ELR (cell line): ENCODE measurements around the gene KIF6.

ENCODE experiments used
- DNase-seq: peaks from one replicate; pipeline ENCODE4 v3.0.0-alpha.2; 2015; ENCODE audit warnings: low read depth

The KIF6 gene

DNA sequence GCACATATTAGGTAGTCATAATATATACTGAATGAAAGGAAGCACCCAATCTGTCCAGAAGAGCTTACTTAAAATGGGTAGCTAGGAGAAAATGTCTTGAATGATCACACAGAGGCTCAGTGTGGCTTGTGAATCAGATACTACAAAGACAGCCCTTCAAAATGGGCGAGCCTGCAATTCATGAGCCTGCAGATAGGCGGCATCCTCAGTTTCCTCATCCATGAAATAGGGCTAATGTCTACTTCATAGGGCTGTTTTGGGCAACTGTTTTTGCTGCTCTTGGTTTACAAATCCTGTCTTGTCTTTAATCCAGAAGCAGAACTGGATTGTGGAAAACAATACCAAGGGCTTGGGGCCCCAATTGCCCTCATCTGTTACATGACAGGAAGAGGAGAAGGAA lies 273.4 kb downstream of the KIF6 start:
- peak; percentile 31 for DNase-seq

DNA sequence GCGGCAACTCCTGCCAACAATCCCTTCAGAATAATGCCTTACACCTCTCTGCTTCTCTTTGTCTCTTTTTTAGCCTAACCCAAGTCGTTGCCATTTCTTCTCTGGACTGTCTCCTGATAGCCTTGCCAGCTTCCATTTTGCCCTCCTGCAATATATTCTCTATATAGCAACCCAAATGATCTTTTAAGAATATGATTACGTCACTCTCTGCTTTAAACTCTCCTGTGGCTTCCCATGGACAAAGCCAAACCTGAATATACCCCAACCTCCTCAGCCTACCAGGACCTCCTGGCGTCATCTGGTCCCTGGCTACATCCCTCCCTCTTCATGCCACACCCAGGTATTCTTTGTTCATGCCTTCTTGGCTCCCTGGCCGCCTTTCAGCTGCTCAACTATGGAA lies 276.2 kb downstream of the KIF6 start:
- no peak for DNase-seq

GRCh38 chr6:39446909-39447308 lies 278.3 kb downstream of the KIF6 start:
- no peak for DNase-seq

GRCh38 chr6:39445667-39446066 lies 279.5 kb downstream of the KIF6 start:
- no peak for DNase-seq

- DNase-seq = no peak
Measured at GRCh38 chr6:39444479-39445019, 280.7 kb downstream of the KIF6 start.

- DNase-seq = no peak
Measured at GRCh38 chr6:39441986-39442385, 283.2 kb downstream of the KIF6 start.

DNA sequence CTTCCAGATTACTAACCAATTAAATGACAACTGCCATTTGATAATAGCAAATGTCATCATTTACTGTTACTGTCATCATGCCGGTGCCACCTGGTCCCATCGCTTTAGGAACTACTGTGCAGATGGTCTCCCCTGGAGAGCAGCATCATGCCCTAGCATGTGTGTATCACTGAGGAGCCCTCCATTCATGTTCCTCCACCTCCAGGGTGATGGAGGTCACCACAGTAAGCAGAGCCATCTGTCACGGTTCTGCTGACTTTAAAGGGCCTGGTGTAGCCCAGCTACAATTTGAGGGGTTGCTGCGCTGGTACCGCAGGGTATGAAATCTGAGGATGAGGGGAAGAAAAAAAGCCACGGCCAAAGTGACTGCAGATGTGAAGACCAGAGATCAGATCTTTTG lies 283.9 kb downstream of the KIF6 start:
- no peak for DNase-seq

DNA sequence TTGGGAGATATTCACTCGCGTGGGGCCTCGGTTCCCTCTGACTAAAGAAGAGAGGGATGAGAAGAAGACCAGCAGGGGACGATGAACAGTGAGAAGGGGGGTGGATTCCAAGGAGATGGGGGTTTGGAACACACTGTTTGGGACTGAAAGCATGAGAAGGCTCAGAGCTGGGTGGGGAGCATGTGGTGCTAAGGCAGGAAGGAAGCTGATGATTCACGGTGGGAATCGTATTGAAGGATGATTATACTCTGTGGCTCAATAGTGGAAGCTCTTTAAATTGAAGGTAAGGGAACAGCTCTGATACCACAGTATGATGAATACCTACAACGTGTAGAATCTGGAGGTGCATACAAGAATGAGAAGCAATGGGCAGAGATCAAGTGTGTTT lies 285.2 kb downstream of the KIF6 start:
- peak; percentile 81 for DNase-seq

- DNase-seq = no peak
Measured at GRCh38 chr6:39439342-39440038, 285.7 kb downstream of the KIF6 start.

DNA sequence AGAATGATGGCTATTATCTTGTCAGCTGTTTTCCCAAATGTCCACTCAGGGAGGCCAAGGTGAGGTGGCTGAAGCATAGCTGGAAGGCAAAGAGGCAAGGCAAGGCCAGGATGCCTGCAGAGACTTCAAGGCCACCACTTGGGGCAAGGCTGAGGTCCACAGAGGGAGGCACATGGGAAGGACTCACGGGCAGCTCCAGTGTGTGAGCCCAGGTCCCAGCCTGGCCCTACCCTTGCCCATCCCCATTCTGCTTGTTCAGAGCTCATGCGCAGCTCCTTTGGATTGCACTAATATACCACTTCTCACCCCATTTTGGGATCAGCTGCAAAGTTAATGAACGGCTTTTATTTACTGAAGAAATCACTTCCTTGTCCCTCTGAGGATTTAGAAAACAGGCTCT lies 291.6 kb downstream of the KIF6 start:
- DNase-seq = no peak

GRCh38 chr6:39432330-39433025 lies 292.7 kb downstream of the KIF6 start:
- DNase-seq = no peak

- peak; percentile 68 for DNase-seq
Measured at GRCh38 chr6:39430871-39431523, 294.2 kb downstream of the KIF6 start.

GRCh38 chr6:39430446-39430845 lies 294.8 kb downstream of the KIF6 start:
- no peak for DNase-seq

DNA sequence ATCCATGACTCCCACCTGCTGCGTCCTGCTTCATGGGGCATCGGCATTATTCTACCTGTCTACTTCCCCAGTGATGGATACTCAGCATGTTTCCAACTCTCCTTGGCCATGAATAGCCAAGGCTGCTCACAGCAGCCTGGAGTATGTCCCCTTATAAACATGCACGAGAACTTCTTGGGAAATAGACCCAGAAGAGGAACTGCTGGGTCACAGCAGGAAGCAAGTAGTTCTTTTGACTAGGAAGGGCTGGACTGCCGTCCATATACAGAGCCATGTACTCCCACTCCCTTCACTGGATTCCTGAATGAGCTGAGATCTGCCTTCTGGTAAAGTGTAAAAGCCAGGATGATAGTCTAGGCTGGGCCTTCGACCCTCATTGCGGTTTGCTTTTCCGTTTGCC lies 296.4 kb downstream of the KIF6 start:
- no peak for DNase-seq

DNA sequence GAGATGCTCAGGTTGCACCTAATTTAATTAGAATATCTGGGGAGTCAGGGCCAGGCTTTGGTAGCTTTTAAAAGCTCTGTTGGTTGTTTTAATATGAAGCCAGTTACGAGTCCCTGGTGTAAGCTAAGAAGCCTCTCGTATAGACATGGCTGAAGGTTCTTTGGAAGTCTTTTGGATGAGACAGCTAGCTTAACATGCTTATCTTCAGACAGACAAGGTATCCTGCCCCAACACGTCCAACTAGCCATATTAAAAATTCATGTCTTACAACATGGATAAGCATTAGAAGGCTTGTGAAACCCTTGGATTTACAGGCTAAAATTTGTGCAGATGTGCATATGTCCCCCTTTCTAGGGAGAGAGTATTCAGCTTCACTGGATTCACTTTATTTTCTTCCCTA lies 297.1 kb downstream of the KIF6 start:
- DNase-seq = no peak

- DNase-seq = peak; percentile 93
Measured at GRCh38 chr6:39426073-39426456, 299.1 kb downstream of the KIF6 start.

DNA sequence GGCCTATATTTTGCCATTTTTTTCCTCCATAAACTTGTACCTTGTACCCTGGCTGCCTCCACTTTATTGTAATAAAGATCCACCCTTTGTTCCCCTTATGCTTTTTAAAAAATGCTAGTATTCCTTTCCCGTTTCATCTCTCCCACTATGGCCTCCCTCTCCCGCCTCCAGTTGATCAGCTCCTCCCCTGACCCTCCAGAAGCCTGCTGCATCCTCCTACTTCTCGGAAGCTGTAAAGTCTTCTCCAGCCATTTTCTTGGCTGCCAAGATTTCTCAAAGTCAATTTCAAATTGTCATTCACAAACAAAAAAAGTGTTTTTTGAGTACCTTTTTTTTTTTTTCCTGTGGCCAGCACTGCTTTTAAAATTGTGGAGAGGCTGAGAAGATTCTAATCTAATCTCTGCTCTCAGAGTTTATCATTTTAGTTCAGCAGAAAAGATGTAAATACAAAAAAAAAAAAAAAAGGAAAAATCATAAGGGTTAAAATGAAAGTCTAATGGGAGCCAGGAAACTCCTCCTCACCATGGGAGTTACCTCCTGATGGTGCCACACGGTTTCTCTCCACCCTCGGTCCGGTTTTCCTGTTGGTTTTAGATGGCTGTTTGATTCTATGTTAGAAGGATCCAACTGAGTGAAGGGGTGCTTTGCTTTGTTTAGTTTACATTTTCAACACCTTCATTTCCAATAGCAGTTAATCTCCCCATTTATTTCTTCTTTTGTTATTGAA lies 299.7 kb downstream of the KIF6 start:
- DNase-seq = peak; percentile 69

GRCh38 chr6:39424831-39425230 lies 300.4 kb downstream of the KIF6 start:
- DNase-seq = no peak

DNA sequence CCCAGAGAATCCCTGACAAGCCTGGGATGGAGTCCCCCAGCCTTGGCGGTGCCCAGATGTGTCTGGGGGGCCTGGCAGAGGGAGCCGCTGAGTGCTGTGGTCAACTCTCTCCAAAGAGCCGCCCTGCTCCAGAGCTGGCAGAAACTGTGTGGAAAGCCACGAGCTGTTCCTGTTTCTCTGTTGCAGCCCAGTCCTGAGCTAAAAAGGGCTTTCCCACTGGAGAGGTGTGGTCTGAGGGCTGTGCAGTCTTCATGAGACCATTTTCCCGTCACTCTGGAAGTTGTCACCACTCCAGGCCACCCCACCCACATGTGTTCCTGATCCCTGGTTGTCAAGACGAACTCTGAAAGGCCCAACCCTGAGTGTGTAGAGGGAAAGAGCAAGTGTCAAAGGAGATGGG lies 303.0 kb downstream of the KIF6 start:
- no peak for DNase-seq

DNA sequence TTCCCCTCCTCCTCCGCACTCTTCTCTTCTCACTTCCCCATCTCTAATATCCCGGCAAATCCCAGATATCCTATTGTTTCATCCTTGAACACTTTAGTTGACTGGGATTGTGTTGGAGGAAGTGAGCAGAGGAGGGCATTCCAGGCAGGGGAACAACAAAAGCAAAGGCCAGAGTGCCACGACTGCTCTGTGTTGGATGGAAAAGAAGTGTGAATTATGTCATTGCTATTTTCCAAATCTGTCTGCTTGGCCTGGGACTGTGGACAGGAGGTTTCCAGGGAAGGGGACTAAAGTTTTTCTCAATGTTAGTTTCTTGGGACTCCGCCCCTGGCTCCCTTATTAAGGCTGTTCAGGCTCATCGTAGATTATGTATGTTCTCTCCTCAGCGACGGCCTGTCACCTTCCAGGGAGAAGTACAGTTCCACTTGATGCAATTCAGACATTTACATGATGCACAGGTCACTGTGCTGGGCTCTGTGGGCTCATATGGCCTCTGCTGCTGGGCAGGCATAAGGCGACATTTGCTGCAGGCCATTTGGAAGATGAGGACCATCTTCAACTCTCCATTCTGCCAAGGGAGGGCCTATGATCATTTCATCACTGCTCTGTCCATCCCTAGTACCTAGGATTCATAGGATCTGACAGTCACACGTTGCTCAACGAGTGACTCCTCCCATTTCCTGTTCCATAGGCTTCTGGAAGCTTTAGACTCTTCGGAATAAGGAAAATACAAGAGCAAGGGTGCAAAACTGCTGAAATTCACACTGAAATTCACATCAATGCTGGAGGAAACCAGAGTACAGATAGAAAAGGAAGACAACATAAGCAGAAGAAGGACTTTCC lies 303.6 kb downstream of the KIF6 start:
- DNase-seq = peak; percentile 10
